H1 (cell line): ENCODE results near the gene KCNMA1.

ENCODE experiments used
- CBX5 ChIP-seq: fragments of 300-800, 300-1000 bp; sonication (generic); IDR thresholded peaks from 2 replicates; pipeline ENCODE4 v1.7.1; 2016; ENCODE audit warnings: antibody characterized with exemption, low read length, low read depth
- CHD2 ChIP-seq: IDR thresholded peaks from 2 replicates; pipeline ENCODE4 v1.6.1; 2012; ENCODE audit warnings: low read length, improper control_type of control experiment
- CREB1 ChIP-seq: IDR thresholded peaks from 2 replicates; pipeline ENCODE4 v1.6.1; 2012; ENCODE audit warnings: inconsistent platforms
- CTCF ChIP-seq, 3 experiments: IDR thresholded peaks; 1 replicate in 2 of 3; 2 replicates in 1 of 3; pipeline versions ENCODE4 v1.5.1 to v1.6.1; 2011; ENCODE audit warnings: low read length in 3 of 3, mild to moderate bottlenecking in 3 of 3, inconsistent platforms in 2 of 3, low read depth in 1 of 3, moderate library complexity in 1 of 3; ENCODE audit not compliant: insufficient read depth in 1 of 3; ENCODE audit errors: control extremely low read depth in 1 of 3
- JUN ChIP-seq: IDR thresholded peaks from 2 replicates; pipeline ENCODE4 v1.6.1; 2011; ENCODE audit warnings: low read depth, mild to moderate bottlenecking, improper control_type of control experiment, low read length
- MAX ChIP-seq: IDR thresholded peaks from 2 replicates; pipeline ENCODE4 v1.6.1; 2012; ENCODE audit warnings: inconsistent platforms
- NRF1 ChIP-seq: IDR thresholded peaks from 2 replicates; pipeline ENCODE4 v1.6.1; 2011; ENCODE audit warnings: mild to moderate bottlenecking, low read depth, low read length, improper control_type of control experiment
- POLR2A ChIP-seq, 2 experiments: IDR thresholded peaks; 1 replicate in 1 of 2; 2 replicates in 1 of 2; pipeline ENCODE4 v1.6.1; 2011; ENCODE audit warnings: low read depth in 2 of 2, low read length in 2 of 2, mild to moderate bottlenecking in 2 of 2; ENCODE audit errors: control extremely low read depth in 1 of 2
- RBBP5 ChIP-seq: IDR thresholded peaks from 2 replicates; pipeline ENCODE4 v1.7.1; 2012; ENCODE audit warnings: low read depth, mild to moderate bottlenecking, inconsistent platforms, low read length, moderate library complexity, borderline replicate concordance
- SIX5 ChIP-seq: IDR thresholded peaks from 2 replicates; pipeline ENCODE4 v1.6.1; 2011; ENCODE audit warnings: mild to moderate bottlenecking, low read depth, low read length
- SRF ChIP-seq: IDR thresholded peaks from 2 replicates; pipeline ENCODE4 v1.6.1; 2011; ENCODE audit warnings: mild to moderate bottlenecking, low read depth, low read length, moderate library complexity
- SUZ12 ChIP-seq: fragments of 200-600 bp; sonication (generic); IDR thresholded peaks from 2 replicates; pipeline ENCODE4 v1.6.1; 2012; ENCODE audit warnings: mild to moderate bottlenecking, inconsistent platforms, low read length, moderate library complexity, mixed read lengths
- YY1 ChIP-seq: IDR thresholded peaks from 2 replicates; pipeline ENCODE4 v1.6.1; 2011; ENCODE audit warnings: low read depth, mild to moderate bottlenecking, low read length

- TF ChIP-seq CTCF (IDR thresholded peaks at IDR 0.05; ENCODE audit: control extremely low read depth in 1 of 3, insufficient read depth in 1 of 3, low read depth in 1 of 3, low read length in 3 of 3) (no peak), MAX (no peak), SIX5 (no peak), POLR2A (IDR thresholded peaks at IDR 0.05; ENCODE audit: control extremely low read depth in 1 of 2, low read depth in 2 of 2, low read length in 2 of 2) (no peak), SUZ12 (no peak), YY1 (no peak), CREB1 (no peak), CHD2 (no peak), RBBP5 (no peak), SRF (no peak), JUN (no peak), NRF1 (no peak), CBX5 (no peak)
Observed at GRCh38 chr10:77212632-77213031, 425.0 kb downstream of the KCNMA1 start.
